ENCODE measurements around the gene SLC5A2.

DNA sequence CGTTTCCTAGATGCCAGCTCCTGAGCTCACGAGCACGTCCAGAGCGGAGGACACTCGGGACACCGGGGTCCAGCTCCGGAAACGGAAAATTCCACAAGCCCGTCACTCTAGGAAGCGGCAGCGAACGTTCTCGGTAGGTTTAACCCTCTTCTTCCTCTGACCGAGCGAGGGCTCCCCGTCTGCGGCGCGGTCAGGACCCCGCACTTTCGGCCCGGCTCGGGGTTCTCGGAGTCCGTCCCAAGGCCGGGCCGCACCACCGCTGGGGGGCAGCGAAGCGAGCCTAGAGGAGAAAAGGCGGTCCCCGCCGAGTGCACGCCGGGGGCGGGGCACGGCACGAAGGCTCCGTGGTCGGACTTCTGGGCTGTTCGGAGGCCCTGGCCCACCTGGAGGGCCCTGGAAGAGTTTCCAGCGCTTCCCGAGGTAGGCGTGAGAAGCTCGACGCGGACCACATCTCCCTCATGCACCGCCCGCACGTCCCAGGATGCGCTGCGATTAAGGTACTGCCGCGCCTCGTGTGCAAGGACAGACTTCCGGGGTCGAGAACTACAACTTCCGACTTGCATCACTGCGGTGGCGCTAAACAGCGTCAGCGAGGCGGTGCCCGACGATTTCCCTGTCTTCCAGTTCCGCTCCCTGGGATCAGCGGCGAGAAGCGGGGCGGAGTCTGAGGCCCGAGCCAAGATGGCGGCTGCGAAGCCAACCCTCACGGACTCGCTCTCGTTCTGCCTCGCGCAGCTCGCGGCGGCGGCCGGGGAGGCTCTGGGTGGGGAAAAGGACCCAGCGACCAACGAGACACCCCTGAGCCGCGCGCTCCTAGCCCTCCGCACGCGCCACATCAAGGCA is 23.9 kb upstream of the SLC5A2 start, which contains the start of gene ARMC5:
- TF ChIP-seq POU6F1 (CRISPR knock-in tag; IDR thresholded peaks at IDR 0.05; ENCODE audit: borderline replicate concordance, low read depth) (0 out of 2 replicates have a peak, but pooled peaks have one; percentile 22), ZNF70 (CRISPR knock-in tag; IDR thresholded peaks at IDR 0.05) (no peak), CSDC2 (CRISPR knock-in tag; IDR thresholded peaks at IDR 0.05) (no peak)

Data from SK-N-SH treated with all-trans-retinoic acid at 6 μM for 48 hours (cell line).